Epithelial cell of prostate (primary cell): Measurements from ENCODE around the gene GEMIN2.
"Not testable (repeated sequence)": the region's sequence is repeated elsewhere in the genome, so short reads cannot be mapped to it uniquely, and the experiment has no call there.

Experiments
- DNase-seq: peaks from one replicate; pipeline ENCODE4 v3.0.0-alpha.2; 2011; ENCODE audit warnings: low read depth, low spot score
- H3K27ac ChIP-seq: fragments of 450-650 bp; 2 replicates; pipeline ENCODE4 v1.5.1; 2017; ENCODE audit warnings: mild to moderate bottlenecking

Gene GEMIN2

DNA sequence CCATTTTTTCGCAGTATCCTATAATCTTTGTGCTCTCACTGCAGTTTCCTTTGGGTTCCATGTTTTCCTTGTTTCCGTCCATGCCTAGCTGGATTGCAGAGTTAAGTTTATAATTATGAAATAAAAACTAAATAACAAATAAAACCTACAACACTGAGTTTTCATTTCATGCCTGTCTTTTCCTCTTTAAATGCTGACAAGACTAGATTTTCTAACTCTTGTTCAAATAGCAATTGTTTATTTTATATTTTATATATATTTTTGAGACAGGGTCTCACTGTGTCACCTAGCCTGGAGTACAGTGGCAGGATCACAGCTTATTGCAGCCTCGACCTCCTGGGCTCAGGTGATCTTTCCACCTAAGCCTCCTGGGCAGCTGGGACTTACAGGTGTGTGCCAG lies 5.3 kb upstream of the GEMIN2 start:
- no peak for DNase-seq
- no peak overlapping the region for H3K27ac ChIP-seq

- peak overlapping the region; percentile 5 for H3K27ac ChIP-seq
Observed at GRCh38 chr14:39109893-39110715, 4.0 kb upstream of the GEMIN2 start.

DNA sequence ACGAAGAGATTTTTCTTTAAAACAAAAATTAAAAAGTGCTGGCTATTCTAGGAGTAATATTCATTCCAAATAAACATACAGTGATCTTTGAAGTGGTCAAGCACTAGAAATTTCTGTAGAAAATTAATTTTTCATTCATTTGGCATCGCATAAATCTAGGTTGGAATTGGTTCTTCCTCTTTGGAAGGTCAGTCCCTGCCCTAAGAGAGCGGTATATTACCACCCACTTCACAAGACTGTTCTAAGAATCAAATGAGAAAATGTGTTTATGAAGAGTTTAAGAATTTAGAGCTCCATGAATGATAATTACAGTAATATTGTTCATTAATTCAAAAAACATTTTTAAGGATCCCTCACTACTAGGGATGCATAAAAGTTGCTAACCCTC lies 444 bp upstream of the GEMIN2 start:
- DNase-seq = no peak
- H3K27ac ChIP-seq = peak overlapping the region; percentile 52

More at GRCh38 chr14:39109893-39110715, 4.0 kb upstream of the GEMIN2 start:
- DNase-seq = no peak

DNA sequence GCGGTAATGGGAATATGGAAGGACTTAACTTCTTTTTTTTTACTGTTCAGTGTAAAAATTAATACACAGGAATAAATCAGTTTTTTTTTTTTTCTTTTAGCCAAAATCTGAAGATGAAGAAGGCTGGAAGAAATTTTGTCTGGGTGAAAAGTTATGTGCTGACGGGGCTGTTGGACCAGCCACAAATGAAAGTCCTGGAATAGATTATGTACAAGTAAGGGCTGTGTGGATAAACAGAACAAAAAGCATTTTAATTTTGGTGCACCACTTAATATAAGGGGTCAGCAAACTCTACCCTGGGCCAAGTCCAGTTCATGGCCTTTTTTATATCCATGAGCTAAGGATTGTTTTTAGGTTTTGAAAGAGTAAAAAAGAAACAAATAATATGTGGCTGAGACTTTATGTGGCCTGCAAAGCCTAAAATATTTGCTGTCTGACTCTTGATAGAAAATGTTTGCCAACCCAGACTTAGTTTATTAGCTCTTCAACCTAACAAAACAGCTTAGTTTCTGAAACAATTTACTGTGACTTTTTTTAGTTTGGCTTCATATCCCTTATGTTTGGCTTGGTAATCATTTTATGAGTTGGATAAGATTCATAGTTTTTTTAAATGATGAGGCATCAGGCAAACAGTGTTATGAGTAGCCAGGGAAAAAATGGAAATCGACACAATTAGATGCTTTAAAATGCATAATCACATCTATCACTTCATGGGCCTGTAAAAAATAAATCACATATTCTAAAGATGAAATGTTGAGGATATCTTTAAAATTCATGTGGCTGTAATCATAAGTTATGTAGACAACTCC lies 8.4 kb downstream of the GEMIN2 start:
- no peak for DNase-seq
- H3K27ac ChIP-seq = no peak overlapping the region

DNA sequence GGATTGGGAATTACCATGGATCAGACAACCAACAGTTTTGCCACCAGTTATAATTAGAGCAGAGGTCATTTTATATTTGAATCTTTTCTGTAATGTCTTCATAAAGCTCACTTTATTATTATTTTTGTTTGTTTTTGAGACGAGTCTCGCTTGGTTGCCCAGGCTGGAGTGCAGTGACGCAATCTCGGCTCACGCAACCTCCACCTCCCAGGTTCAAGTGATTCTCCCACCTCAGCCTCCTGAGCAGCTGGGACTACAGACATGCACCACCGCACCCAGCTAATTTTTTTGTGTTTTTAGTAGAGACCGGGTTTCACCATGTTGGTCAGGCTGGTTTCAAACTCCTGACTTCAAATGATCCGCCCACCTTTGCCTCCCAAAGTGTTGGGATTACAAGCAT lies 23.7 kb downstream of the GEMIN2 start:
- not testable (repeated sequence) for DNase-seq, H3K27ac ChIP-seq

DNA sequence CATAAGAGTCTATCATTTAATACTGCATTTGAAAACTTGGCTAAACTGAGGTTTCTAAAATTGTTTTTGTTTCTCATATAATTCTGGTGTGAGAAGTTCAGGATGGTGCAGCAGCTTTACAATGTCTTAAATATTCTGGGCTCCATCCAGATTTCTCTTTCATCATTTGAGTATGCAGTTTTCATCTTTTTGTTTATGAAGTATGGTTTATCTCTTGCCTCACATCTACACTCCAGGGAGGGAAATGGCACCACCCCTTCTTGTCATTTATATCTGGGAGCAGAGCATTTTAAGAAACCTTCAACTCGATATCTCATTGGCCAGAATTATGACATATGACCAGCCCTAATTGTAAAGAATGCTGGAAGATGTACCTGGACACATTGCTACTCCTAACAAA lies 24.3 kb downstream of the GEMIN2 start:
- DNase-seq = no peak

GRCh38 chr14:39140170-39140569 lies 26.0 kb downstream of the GEMIN2 start:
- no peak overlapping the region for H3K27ac ChIP-seq
- no peak for DNase-seq

More for the DNA sequence above, 24.3 kb downstream of the GEMIN2 start:
- no peak overlapping the region for H3K27ac ChIP-seq

DNA sequence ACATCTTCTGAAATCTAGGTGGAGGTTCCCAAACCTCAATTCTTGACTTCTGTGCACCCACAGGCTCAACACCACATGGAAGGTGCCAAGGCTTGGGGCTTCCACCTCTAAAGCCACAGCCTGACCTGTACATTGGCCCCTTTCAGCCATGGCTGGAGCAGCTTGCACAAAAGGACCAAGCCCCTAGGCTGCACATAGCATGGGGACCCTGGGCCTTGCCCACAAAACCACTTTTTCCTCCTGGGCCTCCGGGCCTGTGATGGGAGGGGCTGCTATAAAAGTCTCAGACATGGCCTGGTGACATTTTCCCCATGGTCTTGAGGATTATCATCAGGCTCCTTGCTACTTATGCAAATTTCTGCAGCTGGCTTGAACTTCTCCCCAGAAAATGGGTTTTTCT lies 27.5 kb downstream of the GEMIN2 start:
- H3K27ac ChIP-seq, DNase-seq: not testable (repeated sequence)

- not testable (repeated sequence) for H3K27ac ChIP-seq, DNase-seq
Observed at GRCh38 chr14:39143226-39143625, 29.1 kb downstream of the GEMIN2 start.

- DNase-seq = no peak
- no peak overlapping the region for H3K27ac ChIP-seq
Observed at GRCh38 chr14:39145266-39145966, 31.3 kb downstream of the GEMIN2 start.

DNA sequence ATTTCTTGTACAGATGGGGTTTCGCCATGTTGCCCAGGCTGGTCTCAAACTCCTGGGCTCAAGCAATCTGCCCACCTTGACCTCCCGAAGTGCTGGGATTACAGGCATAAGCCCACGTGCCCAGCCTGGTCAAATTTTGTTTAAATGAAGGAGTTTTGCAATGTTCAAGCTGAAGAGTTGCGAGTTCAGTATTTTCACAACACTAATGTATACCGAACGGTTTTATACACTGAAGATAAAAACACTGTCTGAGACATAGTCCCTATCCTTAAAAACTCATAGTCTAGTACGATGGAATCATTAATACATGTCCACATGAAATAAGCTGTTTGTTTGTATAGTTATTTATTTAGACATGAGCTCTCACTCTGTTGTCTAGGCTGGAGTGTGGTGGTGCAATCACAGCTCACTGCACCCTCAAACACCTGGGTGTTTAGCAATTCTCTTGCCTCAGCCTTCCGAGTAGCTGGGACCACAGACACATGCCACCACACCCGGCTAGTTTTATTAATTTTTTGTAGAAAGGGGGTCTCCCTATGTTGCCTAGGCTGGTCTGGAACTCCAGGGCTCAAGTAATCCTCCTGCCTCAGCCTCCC lies 40.6 kb downstream of the GEMIN2 start:
- no peak overlapping the region for H3K27ac ChIP-seq
- no peak for DNase-seq

DNA sequence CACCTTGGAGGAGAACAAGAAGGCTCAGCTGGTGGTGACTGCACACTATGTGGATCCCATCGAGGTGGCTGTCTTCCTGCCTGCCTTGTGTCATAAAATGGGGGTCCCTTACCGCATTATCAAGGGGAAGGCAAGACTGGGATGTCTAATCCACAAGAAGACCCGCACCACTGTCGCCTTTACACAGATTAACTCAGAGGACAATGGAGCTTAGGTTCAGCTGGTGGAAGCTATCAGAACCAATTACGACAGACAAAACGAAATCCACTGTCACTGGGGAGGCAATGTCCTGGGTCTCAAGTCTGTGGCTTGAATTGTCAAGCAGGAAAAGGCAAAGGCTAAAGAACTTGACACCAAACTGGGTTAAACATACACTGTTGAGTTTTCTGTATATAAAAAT lies 43.4 kb downstream of the GEMIN2 start:
- no peak overlapping the region for H3K27ac ChIP-seq
- DNase-seq = no peak

DNA sequence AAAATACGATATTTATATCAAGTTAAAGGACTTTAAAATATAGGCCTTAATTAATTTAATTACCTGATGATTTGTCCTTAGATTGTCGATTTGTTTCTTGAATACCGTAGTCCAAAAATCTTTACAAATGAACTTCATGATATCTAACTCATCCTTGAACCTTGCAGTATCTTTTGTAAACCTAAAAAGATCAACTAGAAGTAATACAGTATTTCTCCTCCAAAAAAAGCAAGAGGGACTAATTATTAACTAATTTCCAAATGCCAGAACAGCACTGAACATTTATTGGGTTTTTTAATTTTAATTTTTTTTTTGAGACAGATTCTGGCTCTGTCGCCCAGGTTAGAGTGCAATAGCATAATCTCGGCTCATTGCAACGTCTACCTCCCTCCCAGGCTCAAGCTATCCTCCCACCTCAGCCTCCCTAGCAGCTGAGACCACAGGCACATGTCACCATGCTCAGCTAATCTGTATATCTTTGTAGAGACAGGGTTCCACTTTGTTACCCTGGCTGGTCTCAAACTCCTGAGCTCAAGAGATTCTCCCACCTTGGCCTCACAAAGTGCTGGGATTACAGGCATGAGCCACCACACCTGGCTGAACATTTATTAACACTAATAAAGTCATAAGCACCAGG lies 44.2 kb downstream of the GEMIN2 start:
- no peak overlapping the region for H3K27ac ChIP-seq
- no peak for DNase-seq

GRCh38 chr14:39160494-39160893 lies 46.4 kb downstream of the GEMIN2 start:
- no peak overlapping the region for H3K27ac ChIP-seq
- no peak for DNase-seq

DNA sequence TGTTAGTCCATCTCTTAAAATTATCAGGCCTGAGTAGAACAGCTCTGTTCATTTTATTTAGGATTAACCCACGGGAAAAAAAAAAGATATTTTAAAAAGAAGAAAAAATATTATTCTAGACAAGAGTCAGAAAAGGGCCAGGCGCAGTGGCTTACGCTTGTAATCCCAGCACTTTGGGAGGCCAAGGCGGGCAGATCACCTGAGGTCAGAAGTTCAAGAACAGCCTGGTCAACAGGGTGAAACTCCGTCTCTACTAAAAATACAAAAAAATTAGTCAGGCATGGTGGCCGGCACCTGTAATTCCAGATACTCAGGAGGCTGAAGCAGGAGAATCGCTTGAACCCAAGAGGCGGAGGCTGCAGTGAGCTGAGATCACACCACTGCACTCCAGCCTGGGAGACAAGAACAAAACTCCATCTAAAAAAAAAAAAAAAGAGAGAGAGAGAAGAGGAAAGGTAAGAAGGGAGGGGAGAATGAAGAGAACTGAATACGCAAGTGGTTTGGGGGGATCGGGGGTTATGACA lies 53.7 kb downstream of the GEMIN2 start:
- not testable (repeated sequence) for DNase-seq, H3K27ac ChIP-seq

DNA sequence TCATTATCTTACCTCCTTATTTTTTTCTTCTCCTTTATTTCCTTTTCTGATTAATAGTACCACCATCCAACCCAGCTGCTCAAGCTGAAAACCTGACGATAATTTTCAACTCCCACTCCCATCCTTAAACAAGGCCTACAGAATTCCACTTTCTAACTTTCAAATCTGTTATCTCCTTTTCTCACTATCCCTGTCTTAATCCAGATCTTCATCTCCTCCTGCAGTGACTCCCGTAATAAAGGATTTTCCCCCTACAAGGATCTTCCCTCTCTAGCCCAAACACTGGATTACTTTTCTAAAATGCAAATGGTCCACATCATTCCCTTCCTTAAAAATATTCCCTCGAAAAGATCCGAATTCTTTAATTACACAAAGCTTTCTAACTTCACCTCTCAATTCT lies 54.5 kb downstream of the GEMIN2 start:
- H3K27ac ChIP-seq = no peak overlapping the region
- no peak for DNase-seq

- peak overlapping the region; percentile 92 for H3K27ac ChIP-seq
- DNase-seq = no peak
Observed at GRCh38 chr14:39169541-39169900, 55.4 kb downstream of the GEMIN2 start.

DNA sequence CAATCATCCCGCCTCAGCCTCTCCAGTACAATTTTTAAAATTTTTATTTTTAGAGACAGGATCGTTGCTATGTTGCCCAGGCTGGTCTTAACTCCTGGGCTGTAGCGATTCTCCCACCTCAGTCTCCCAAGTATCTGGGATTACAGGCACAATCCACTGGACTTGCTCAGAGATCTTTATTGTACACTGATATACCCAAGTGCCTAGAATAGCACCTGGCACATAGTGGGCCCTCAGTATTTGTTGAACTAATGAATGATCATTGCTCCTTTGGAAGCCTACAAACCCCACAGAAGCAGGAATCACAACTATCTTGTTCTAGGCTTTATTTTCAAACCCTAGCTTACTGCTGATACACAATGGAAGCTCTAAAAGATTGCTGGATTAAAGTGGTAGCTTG lies 59.1 kb downstream of the GEMIN2 start:
- DNase-seq = no peak
- no peak overlapping the region for H3K27ac ChIP-seq

DNA sequence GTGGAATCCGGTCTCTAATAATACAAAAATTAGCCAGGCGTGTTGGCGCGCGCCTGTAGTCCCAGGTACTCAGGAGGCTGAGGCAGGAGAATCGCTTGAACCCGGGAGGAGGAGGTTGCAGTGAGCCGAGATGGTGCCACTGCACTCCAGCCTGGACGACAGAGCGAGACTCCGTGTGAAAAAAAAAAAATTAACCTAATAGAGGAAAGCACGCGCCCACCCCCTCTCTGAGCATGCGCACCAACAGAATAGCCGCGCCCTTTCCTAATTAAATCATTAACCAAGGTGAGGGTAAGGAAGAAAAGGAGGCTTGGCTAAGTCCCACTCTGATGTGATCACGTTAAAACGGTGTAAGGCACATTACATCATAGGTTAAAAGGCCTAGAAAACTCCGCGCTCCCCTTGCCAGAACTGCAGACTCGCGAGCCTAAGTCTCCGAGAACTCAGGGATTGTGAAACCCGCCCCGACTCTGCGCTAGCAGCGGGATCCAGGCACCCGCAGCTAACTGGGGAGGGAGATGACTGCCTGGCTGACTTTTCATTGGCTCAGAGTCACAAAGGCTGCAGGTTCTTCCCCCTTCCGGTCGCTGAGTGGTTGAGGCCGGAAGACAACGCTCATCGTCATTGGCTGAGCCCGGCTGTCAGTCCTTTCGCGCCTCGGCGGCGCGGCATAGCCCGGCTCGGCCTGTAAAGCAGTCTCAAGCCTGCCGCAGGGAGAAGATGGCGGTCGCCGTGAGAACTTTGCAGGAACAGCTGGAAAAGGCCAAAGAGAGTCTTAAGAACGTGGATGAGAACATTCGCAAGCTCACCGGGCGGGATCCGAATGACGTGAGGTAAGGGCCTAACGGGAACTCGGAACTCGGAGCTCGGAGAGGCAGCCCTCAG lies 60.7 kb downstream of the GEMIN2 start, which contains the start of gene PNN:
Gene PNN (plus strand): TSS at position 695 of the 885 bp plus-strand sequence. CDS start 26 bp downstream, at position 721.
- H3K27ac ChIP-seq = peak within 1 kb of the TSS; percentile 93
- DNase-seq = peak; percentile 98
